Measurements from ENCODE around the gene CCDC63.

- TF ChIP-seq RAD21 (IDR thresholded peaks at IDR 0.05; ENCODE audit: low read length) (no peak), NRF1 (IDR thresholded peaks at IDR 0.05; ENCODE audit: low read depth, low read length) (no peak)
Observed at GRCh38 chr12:110920324-110920910, 73.6 kb downstream of the CCDC63 start, which contains the start of gene MYL2.

All from SK-N-SH (cell line).